Neural crest cell (in vitro differentiated cells): Measurements from ENCODE around the gene STK33. TPM values are rescaled to one million over a fixed set of nuclear protein-coding genes. Genes with fewer than 3 reads are reported as not detected.

Source experiments
- DNase-seq: peaks from one replicate; pipeline ENCODE4 v3.0.0; 2021; ENCODE audit warnings: low read depth, mixed read lengths, low spot score
- H3K27ac Mint-ChIP-seq: one replicate; pipeline ENCODE4 v1.8.0; 2021; ENCODE audit warnings: mild to moderate bottlenecking, mixed read lengths; ENCODE audit not compliant: unreplicated experiment
- H3K27me3 Mint-ChIP-seq: 2 replicates; pipeline ENCODE4 v1.8.0; 2021; ENCODE audit warnings: low read depth, mild to moderate bottlenecking, mixed read lengths
- H3K36me3 Mint-ChIP-seq: 2 replicates; pipeline ENCODE4 v1.8.0; 2021; ENCODE audit warnings: low read depth, mild to moderate bottlenecking, mixed read lengths
- H3K4me1 Mint-ChIP-seq: 2 replicates; pipeline ENCODE4 v1.8.0; 2021; ENCODE audit warnings: mixed read lengths
- H3K4me3 Mint-ChIP-seq: one replicate; pipeline ENCODE4 v1.8.0; 2021; ENCODE audit warnings: mild to moderate bottlenecking, mixed read lengths
- H3K9me3 Mint-ChIP-seq: 2 replicates; pipeline ENCODE4 v1.8.0; 2021; ENCODE audit warnings: mixed read lengths
- CTCF ChIP-seq: fragments of 200-600 bp; sonication (generic); conservative IDR thresholded peaks from 2 replicates; pipeline ENCODE4 v1.5.0; 2021; ENCODE audit warnings: antibody characterized with exemption, mild to moderate bottlenecking
- total RNA-seq: library from RNA; stranded (reverse); gene quantifications from 2 replicates; pipeline ENCODE4 v1.2.1, GENCODE V29; 2021

Gene STK33
- total RNA-seq, 1 donor from 2014 or later = 17.3 TPM

GRCh38 chr11:8581300-8581699 lies 12.7 kb downstream of the STK33 start:
- DNase-seq = no peak
- no peak overlapping the region for H3K27ac Mint-ChIP-seq
- peaks cover 7% of the 10 kb centered on the region for H3K9me3 Mint-ChIP-seq
- H3K4me3 Mint-ChIP-seq = no peak overlapping the region
- H3K4me1 Mint-ChIP-seq = peaks cover 7% of the 10 kb centered on the region
- H3K36me3 Mint-ChIP-seq = peaks cover 7% of the 10 kb centered on the region
- no peaks in the 10 kb centered on the region for H3K27me3 Mint-ChIP-seq
- TF ChIP-seq CTCF = no peak

GRCh38 chr11:8577791-8578581 lies 16.0 kb downstream of the STK33 start:
- DNase-seq = no peak

GRCh38 chr11:8574798-8575197 lies 19.2 kb downstream of the STK33 start:
- DNase-seq = no peak
- Mint-ChIP-seq H3K36me3 (peaks cover 2% of the 10 kb centered on the region), H3K27me3 (no peaks in the 10 kb centered on the region), H3K4me3 (no peak overlapping the region), H3K9me3 (peaks cover 5% of the 10 kb centered on the region), H3K27ac (no peak overlapping the region), H3K4me1 (no peaks in the 10 kb centered on the region)
- TF ChIP-seq CTCF = no peak

More at GRCh38 chr11:8577791-8578581, 16.0 kb downstream of the STK33 start:
- H3K36me3 Mint-ChIP-seq = peaks cover 7% of the 10 kb centered on the region
- H3K4me3 Mint-ChIP-seq = no peak overlapping the region
- no peaks in the 10 kb centered on the region for H3K27me3 Mint-ChIP-seq
- TF ChIP-seq CTCF = no peak
- no peak overlapping the region for H3K27ac Mint-ChIP-seq
- no peaks in the 10 kb centered on the region for H3K4me1 Mint-ChIP-seq
- peaks cover 7% of the 10 kb centered on the region for H3K9me3 Mint-ChIP-seq

GRCh38 chr11:8573777-8574176 lies 20.3 kb downstream of the STK33 start:
- no peak for DNase-seq
- H3K36me3 Mint-ChIP-seq = no peaks in the 10 kb centered on the region
- H3K27ac Mint-ChIP-seq = no peak overlapping the region
- H3K27me3 Mint-ChIP-seq = no peaks in the 10 kb centered on the region
- TF ChIP-seq CTCF = no peak
- peaks cover 5% of the 10 kb centered on the region for H3K9me3 Mint-ChIP-seq
- H3K4me1 Mint-ChIP-seq = no peaks in the 10 kb centered on the region
- no peak overlapping the region for H3K4me3 Mint-ChIP-seq

- no peak overlapping the region for H3K27ac Mint-ChIP-seq
- H3K36me3 Mint-ChIP-seq = no peaks in the 10 kb centered on the region
- H3K4me3 Mint-ChIP-seq = no peak overlapping the region
- TF ChIP-seq CTCF = no peak
- no peaks in the 10 kb centered on the region for H3K9me3 Mint-ChIP-seq
- DNase-seq = no peak
- no peaks in the 10 kb centered on the region for H3K27me3 Mint-ChIP-seq
- no peaks in the 10 kb centered on the region for H3K4me1 Mint-ChIP-seq
Measured at GRCh38 chr11:8567602-8568198, 26.3 kb downstream of the STK33 start.
